Renal cortical epithelial cell (primary cell): ENCODE results near the gene ARSB. TPM values are rescaled to one million over a fixed set of nuclear protein-coding genes. Genes with fewer than 3 reads are reported as not detected.

Experiments
- total RNA-seq: library from RNA; depleted of rRNA; stranded (reverse); fragments of >200 nt; gene quantifications from 2 replicates; pipeline ENCODE4 v1.2.3, GENCODE V29; 2014

Gene ARSB
- total RNA-seq, 1 donor from 2014 or later, result 19.5 TPM

Other genes starting within 250 kb of the ARSB start
- gene DMGDH, start 84.4 kb upstream of the ARSB start, total RNA-seq, result 4.5 and 9.3 TPM in 2 replicates
- 20.3 and 34.6 TPM in 2 replicates for gene BHMT2, start 84.5 kb upstream of the ARSB start, total RNA-seq
- gene BHMT, start 126.5 kb upstream of the ARSB start, total RNA-seq, result 2.8 and 4.4 TPM in 2 replicates